ENCODE data around the gene EPN1.

GRCh38 chr19:55681131-55682092 is 6.4 kb downstream of the EPN1 start:
- TF ChIP-seq CTCF (conservative IDR thresholded peaks at IDR 0.05 in 1 of 2, IDR thresholded peaks at IDR 0.05 in 1 of 2; ENCODE audit: low read depth in 1 of 2, low read length in 2 of 2) (no peak), EZH2 (IDR thresholded peaks at IDR 0.05; ENCODE audit: low read length, missing control alignments) (no peak)

Measured in fibroblast of lung (primary cell).